Transverse colon (tissue), 4 donors: Measurements from ENCODE around the gene LILRB2.

ENCODE experiments used
- CTCF ChIP-seq, 5 experiments: fragments of 200-600 bp in 3 of 5; fragments of 450-650 bp in 2 of 5; sonication (generic) in 3 of 5; IDR thresholded peaks; 1 replicate in 2 of 5; 2 replicates in 3 of 5; pipeline ENCODE4 v1.5.1; 2016 to 2017; ENCODE audit warnings: antibody characterized with exemption in 5 of 5, inconsistent platforms in 3 of 5, mild to moderate bottlenecking in 2 of 5, moderate library complexity in 1 of 5
- POLR2A ChIP-seq: fragments of 450-650 bp; IDR thresholded peaks from one replicate; pipeline ENCODE4 v1.6.1; 2016; ENCODE audit warnings: antibody characterized with exemption, mild to moderate bottlenecking, moderate library complexity
- POLR2AphosphoS5 ChIP-seq, 3 donors: sonication (generic); formaldehyde crosslinking; IDR thresholded peaks; one replicate each; pipeline ENCODE4 v1.6.1; 2016; ENCODE audit warnings: antibody characterized with exemption in 3 of 3

GRCh38 chr19:54230031-54230430 is 50.9 kb downstream of the LILRB2 start:
- TF ChIP-seq CTCF (IDR thresholded peaks at IDR 0.05), result no peak
- no peak for TF ChIP-seq POLR2A
- no peak for TF ChIP-seq POLR2AphosphoS5 (IDR thresholded peaks at IDR 0.05)
